HG02759 (cell line): ENCODE data around the gene ST14.
"Not testable (repeated sequence)": the region's sequence is repeated elsewhere in the genome, so short reads cannot be mapped to it uniquely, and the experiment has no call there.

Experiments
- ATAC-seq: cut with Tn5 transposase; IDR thresholded peaks from one replicate; pipeline ENCODE4 v1.9.1; 2021; ENCODE audit warnings: mild to moderate bottlenecking, moderate library complexity; ENCODE audit not compliant: unreplicated experiment

The ST14 gene

DNA sequence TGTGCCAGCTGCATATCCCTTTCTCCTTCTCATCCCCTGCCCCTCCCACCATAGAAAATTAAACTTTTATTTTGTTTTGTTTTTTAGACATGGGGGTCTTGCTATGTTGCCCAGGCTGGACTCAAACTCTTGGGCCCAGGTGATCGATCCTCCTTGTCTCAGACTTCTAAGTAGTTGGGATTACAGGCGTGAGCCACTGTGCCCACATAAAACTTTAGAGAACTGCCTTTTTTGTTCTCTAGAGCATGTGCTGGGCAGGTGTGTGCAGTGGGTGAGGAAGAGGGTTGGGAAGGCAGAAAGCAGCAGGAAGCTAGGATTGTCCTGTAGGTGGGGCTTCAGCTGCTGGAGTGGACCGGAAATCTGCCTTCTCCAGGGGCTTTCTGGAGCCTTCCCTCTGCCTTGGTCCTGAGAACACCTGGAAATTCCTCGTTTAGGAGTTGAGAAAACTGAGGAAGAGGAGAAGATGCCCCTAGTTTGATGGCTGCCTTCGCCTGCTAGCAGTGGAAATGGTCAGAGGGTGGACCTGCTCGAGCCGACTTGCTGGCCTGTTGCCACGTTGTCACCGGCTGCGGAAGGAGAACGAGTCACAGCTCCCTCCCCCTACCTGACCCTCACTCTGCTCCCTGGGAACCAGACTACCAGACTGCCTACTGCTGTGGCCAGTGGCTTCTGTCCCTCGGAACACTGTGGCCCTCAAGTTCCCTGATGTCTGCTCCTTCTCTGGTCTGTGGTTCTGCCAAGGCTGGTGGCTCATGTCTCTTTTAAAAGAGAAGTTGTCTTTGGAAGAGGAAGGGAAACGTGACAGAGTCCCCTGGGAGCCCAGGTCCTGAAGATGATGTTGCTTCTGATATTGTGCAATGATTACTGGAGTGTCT lies 4.0 kb downstream of the ST14 start:
- ATAC-seq = no peak

GRCh38 chr11:130164221-130164570 lies 4.6 kb downstream of the ST14 start:
- ATAC-seq = no peak

DNA sequence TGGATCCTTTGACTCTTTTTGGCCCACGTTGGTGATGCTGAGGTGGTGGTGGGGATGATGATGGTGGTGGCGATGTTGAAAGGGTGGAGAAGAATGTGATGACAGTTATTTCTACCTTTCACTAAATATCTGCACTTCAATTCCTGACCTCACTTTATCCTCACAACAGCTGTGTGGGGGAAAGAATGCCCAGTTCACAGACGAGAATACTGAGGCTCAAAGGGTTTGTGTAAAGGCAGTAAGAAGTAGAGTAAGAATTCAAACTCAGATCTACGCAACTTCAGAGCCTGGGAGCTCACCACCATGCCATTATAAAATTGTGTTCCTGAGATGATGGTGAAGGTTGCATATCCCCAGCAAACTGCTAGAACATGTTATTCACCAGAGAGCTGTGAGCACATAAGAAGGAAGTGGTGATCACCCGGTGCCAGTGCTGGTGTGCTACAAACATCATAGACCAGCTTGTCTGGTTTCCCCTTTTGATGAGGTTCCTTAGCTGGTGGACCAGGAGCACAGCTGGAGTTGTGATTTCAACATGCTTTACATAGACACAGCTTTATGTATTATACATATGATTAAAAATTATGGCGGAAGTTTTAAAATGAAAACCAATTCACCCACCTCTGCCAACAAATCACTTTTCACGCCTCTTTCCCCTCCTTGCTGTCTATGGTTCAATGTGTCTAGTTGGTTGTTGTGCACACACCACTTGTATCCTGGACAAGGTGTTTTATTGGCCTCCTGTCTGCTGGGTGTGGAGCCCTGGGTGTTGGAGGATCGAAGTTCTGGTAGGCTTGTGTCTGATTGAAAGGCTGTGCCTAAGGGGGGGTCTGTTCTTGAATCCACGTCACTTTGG lies 6.2 kb downstream of the ST14 start:
- ATAC-seq = no peak

DNA sequence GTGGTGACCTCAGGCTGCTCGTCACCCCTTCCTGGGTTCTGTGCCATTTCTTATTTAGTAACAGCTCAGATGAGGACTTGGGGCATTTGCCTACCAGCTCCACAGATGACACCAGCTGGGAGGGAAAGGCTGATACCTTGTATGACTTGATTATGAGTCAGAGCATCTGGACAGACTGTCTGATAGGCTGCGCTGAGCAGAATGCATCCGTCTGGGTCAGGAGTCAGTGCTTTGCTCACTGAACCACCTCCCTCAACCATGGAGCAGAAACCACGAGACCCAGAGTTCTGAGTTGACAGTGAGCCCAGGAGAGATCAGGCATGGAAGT lies 6.8 kb downstream of the ST14 start:
- ATAC-seq = no peak

GRCh38 chr11:130167146-130167545 lies 7.6 kb downstream of the ST14 start:
- no peak for ATAC-seq

GRCh38 chr11:130168105-130168504 lies 8.5 kb downstream of the ST14 start:
- ATAC-seq = no peak

GRCh38 chr11:130170345-130170744 lies 10.8 kb downstream of the ST14 start:
- ATAC-seq = no peak

- no peak for ATAC-seq
Observed at GRCh38 chr11:130171534-130171933, 12.0 kb downstream of the ST14 start.

DNA sequence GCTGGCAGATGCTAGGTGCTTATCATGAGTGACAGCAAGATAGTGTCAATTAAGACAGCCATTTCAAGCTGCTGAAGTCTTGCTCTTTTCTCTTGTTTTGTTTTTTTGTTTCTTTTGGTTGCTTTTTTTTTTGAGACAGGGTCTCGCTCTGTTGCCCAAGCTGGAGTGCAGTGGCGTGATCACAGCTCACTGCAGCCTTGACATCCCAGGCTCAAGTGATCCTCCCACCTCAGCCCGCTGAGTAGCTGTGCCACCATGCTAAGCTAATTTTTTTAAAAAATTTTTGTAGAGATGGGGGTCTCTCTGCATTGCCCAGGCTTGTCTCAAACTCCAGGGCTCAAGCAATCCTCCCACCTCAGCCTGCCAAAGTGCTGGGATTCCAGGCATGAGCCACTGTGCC lies 12.4 kb downstream of the ST14 start:
- ATAC-seq = not testable (repeated sequence)

GRCh38 chr11:130174642-130175041 lies 15.1 kb downstream of the ST14 start:
- no peak for ATAC-seq

DNA sequence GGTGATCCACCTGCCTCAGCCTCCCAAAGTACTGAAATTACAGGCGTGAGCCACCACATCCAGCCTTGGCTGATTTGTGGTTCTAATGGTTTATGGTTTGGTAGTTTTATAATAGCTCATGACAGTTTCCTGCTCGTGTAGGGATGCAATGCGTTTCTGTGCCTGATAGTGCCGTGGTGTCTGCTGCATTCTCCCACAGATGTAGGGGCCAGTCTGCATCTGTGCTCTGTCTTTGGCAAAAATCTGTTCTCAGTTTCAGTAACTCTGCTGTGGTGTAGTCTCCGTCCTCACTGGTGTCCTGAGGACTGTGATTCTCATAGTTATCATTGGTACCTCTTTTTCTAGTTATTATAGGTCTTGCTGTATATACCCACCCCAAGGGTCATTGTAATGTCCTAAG lies 16.3 kb downstream of the ST14 start:
- ATAC-seq = no peak

DNA sequence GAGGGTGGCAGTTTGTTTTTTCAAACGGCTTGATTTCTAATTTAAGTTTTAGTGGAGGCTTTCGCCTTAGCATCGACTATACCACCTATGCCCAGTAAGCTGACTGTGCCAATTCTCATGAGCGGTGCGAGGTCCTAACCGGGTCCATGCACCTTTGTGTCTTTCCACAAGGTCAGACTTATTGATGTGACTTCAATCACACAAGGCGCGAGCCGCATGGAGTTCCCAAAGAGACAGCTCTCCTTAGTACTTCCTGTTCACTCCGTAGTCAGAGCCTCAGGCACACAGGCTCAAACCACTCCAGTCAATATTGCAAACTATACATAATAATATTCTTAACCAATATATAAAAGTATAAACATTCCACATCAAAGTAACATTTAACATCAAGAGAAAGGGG lies 18.2 kb downstream of the ST14 start:
- no peak for ATAC-seq

DNA sequence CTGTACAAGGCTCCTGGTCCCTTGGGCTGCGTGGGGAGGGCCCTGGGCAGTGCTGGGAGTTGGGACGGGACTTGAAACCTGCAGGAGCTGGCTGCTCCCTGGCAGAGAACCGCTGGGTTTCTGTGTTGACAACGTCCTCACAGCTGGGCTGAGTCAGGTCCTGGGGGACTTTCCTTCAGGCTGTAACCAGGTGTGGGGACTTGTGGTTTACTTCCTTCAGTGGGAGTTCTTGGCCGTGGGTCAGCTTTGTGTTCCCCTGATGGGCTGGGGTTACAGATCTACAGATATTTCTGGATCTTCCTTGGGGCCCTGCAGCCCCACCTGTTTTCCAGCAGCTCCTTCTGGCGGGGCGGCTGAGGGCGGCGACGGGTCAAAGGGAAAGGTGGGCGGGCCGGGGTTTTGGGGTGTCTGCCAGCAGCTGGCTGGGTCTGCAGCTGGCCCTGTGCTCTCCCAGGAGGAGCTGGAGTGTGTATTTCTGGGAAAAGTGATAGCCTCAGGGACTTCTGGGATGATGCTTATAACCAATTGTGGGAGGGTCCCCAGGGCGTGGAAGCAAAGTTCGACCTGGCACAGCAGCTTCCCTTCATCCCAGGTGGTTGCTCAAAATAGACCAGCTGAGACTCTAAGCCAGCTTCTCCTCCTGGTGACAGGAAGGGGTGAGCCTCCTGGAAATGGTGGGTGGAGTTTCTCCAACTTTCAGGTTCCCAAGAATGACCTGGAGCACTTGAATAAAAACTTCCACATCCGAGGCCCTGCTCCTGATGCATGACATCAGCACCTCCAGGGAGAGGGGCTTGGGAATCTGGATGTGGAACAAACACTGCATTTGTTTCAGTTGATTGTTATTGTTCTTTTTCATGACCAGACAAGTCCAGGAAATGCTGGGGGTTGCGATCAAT lies 19.1 kb downstream of the ST14 start:
- no peak for ATAC-seq

- no peak for ATAC-seq
Observed at GRCh38 chr11:130179396-130180306, 20.1 kb downstream of the ST14 start.

DNA sequence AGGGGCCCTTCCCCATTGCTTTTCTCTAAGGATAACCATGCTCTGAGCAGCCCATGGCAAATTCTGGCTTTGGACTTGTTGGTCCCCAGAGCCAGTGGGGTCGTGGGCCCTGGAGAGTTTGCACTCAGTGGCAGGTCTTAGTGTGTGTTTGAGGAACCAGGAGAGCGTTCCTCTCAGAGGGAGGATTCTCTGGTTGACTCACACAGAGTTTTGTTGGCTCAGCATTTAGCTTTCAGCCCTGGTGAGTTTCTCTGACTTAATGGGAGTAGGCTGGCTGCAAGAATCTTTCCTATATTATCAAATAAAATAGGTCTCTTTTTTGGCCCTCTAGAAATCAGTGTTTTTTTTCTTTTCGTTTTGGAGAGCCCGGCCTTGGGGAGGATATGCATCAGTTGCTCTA lies 20.9 kb downstream of the ST14 start:
- peak; percentile 56 for ATAC-seq

- no peak for ATAC-seq
Observed at GRCh38 chr11:130180896-130181294, 21.3 kb downstream of the ST14 start.

DNA sequence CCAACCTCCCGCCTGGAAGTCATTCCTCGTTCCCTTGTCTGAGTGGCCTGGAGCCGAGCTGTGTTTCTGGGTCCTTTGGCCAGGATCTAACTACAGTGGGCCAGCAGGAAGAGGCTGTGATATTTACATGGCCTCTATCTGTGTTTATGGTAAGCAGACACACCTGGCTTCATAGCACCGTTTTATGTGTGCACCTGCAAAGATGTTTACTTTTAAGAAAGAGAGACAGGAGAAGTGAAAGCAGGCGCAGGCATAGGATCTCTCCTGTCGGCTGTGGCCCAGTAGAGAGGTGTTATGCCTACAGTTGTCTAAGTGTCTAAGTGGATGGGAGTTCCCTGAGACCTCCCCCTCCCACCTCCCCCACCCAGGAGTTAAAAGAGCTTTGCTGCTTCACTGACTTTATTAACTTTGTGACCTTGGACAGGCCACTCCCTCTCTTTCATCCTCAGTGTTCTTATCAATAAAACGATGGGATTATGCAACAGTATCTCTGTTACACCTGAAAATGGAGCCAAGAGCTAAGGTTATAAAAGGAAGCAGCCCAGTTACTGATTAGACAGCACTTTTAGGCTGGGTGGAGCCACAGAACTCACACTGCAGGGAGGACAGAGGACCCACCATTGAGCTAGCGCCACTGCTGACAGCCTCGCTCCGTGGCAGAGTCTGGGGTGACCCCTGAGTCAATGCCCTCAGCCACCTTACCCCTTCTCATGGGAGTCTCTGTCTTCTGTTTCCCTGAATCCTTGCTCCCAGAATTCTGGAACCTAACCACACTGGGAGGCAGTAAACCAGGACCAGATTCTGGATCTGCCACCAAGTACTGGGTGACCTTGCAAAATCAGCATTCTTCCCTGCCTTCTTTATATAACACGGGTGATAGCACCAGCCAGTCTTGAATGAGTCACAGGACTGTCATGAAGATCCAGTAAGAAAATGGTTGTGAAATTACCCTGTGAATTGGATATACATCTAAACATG lies 22.0 kb downstream of the ST14 start:
- peak; percentile 48 for ATAC-seq

GRCh38 chr11:130183878-130184610 lies 24.5 kb downstream of the ST14 start:
- no peak for ATAC-seq
